Panc1 (cell line): ENCODE results near the gene CYFIP2. TPM values are rescaled to one million over a fixed set of nuclear protein-coding genes. Genes with fewer than 3 reads are reported as not detected.

ENCODE experiments used
- ATAC-seq: fragments of 200-7000 bp; cut with Tn5 transposase; 2 replicates; pipeline ENCODE4 v1.9.1; 2020; ENCODE audit warnings: mild to moderate bottlenecking, moderate library complexity
- BruUV-seq: library from RNA; stranded (reverse); fragments of 400-500 nt; replicated peaks from 2 replicates; lab custom pipeline; 2021; lab: Mats Ljungman, UMichigan
- CTCF ChIA-PET: fragments of 300-600 bp; sonication (Branson Sonifier 250); formaldehyde crosslinking; loops from one replicate; lab custom pipeline; 2022; ENCODE audit warnings: antibody characterized with exemption; lab: Charles Lee
- POLR2A ChIA-PET: fragments of 300-600 bp; sonication (Branson Sonifier 250); formaldehyde crosslinking; loops from one replicate; lab custom pipeline; 2022; ENCODE audit warnings: antibody characterized with exemption; lab: Charles Lee
- DNase-seq: peaks from one replicate; pipeline ENCODE4 v3.0.0-alpha.2; 2010; ENCODE audit warnings: low read depth, low spot score
- H3K27ac ChIP-seq: 2 replicates; pipeline ENCODE4 v1.5.1; 2011; ENCODE audit warnings: mild to moderate bottlenecking, low read length, inconsistent platforms
- H3K27me3 ChIP-seq: fragments of 200-500 bp; sonication (Bioruptor generic); 2 replicates; pipeline ENCODE4 v1.6.0; 2014; ENCODE audit warnings: low read length, inconsistent platforms; ENCODE audit not compliant: control insufficient read depth, insufficient read depth
- H3K36me3 ChIP-seq: fragments of 200-500 bp; sonication (Bioruptor generic); 2 replicates; pipeline ENCODE4 v1.5.1; 2014; ENCODE audit warnings: inconsistent platforms, mild to moderate bottlenecking, low read length, moderate library complexity; ENCODE audit not compliant: control insufficient read depth, insufficient read depth
- H3K4me1 ChIP-seq: 2 replicates; pipeline ENCODE4 v1.5.1; 2011; ENCODE audit warnings: inconsistent platforms, mild to moderate bottlenecking, low read length, moderate library complexity; ENCODE audit not compliant: control insufficient read depth, insufficient read depth
- H3K4me3 ChIP-seq, 2 experiments: 2 replicates each; pipeline ENCODE4 v1.5.1; 2011 to 2012; ENCODE audit warnings: low read depth in 2 of 2, low read length in 2 of 2, mild to moderate bottlenecking in 2 of 2, inconsistent platforms in 1 of 2, moderate library complexity in 1 of 2
- H3K9me3 ChIP-seq: fragments of 200-500 bp; sonication (Bioruptor generic); 2 replicates; pipeline ENCODE4 v1.5.1; 2014; ENCODE audit warnings: low read depth, mild to moderate bottlenecking, inconsistent platforms, low read length, moderate library complexity; ENCODE audit not compliant: control insufficient read depth, insufficient read depth
- POLR2AphosphoS5 ChIP-seq: IDR thresholded peaks from 2 replicates; pipeline ENCODE4 v1.6.1; 2012; ENCODE audit warnings: mild to moderate bottlenecking, low read depth, low read length, moderate library complexity
- SIN3A ChIP-seq: IDR thresholded peaks from 2 replicates; pipeline ENCODE4 v1.6.1; 2012; ENCODE audit warnings: low read depth, mild to moderate bottlenecking, low read length, moderate library complexity, borderline replicate concordance; ENCODE audit not compliant: insufficient read depth
- TCF7L2 ChIP-seq: IDR thresholded peaks from 2 replicates; pipeline ENCODE4 v1.6.1; 2011; ENCODE audit warnings: mild to moderate bottlenecking, low read depth, low read length, inconsistent platforms
- in situ Hi-C: cut with HindIII; loops from 2 replicates; pipeline ENCODE4 v1.10.0; 2016; ENCODE audit warnings: low sequenced_read_pairs, low pct_unique_long_range_greater_than_20kb
- intact Hi-C: fragments of 100-400 bp; cut with micrococcal nuclease; formaldehyde crosslinking; loops from one replicate; pipeline ENCODE4 v1.10.0; 2022; ENCODE audit not compliant: unreplicated experiment
- total RNA-seq: library from RNA; stranded (reverse); gene quantifications from one replicate; pipeline ENCODE4 v1.2.1, GENCODE V29; 2021; ENCODE audit not compliant: unreplicated experiment
- TF ChIP-seq, protein P1 (sequence below): fragments of 450-650 bp; IDR thresholded peaks from 2 replicates; pipeline ENCODE4 v1.5.1; 2017; ENCODE audit warnings: mild to moderate bottlenecking
- TF ChIP-seq, protein P2 (sequence below), 2 experiments: IDR thresholded peaks; 2 replicates each; pipeline ENCODE4 v1.6.1; 2011 to 2012; ENCODE audit warnings: low read depth in 2 of 2, control low read depth in 1 of 2, low read length in 1 of 2, mild to moderate bottlenecking in 1 of 2, moderate library complexity in 1 of 2; ENCODE audit not compliant: insufficient read depth in 1 of 2

CYFIP2 gene
- total RNA-seq, 1 experiment from 2014 or later, result 0.80 TPM

DNA sequence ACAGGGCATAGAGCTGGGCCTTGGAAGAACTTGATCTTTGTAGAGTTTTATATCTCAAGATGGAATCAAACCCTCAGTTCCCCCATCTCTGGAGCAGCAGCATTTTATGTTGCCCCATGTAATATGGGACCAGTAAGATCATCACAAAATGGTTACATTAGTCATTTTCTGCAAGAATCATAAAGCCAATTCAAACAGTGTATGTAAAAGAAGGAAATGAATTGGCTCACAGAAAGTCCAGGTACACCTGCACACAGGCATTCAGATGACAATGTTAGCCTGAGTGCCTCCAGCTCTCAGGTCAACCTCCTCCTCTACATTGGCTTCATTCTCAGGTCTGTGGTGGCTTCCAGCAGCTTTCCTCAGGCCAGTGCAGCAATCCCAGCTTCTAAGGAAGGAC is 35.1 kb downstream of the CYFIP2 start:
- BruUV-seq, result no TSS peak
- TF ChIP-seq POLR2AphosphoS5, result no peak
- no peak for TF ChIP-seq SIN3A
- TF ChIP-seq TCF7L2, result no peak
- TF ChIP-seq, protein P1, sequence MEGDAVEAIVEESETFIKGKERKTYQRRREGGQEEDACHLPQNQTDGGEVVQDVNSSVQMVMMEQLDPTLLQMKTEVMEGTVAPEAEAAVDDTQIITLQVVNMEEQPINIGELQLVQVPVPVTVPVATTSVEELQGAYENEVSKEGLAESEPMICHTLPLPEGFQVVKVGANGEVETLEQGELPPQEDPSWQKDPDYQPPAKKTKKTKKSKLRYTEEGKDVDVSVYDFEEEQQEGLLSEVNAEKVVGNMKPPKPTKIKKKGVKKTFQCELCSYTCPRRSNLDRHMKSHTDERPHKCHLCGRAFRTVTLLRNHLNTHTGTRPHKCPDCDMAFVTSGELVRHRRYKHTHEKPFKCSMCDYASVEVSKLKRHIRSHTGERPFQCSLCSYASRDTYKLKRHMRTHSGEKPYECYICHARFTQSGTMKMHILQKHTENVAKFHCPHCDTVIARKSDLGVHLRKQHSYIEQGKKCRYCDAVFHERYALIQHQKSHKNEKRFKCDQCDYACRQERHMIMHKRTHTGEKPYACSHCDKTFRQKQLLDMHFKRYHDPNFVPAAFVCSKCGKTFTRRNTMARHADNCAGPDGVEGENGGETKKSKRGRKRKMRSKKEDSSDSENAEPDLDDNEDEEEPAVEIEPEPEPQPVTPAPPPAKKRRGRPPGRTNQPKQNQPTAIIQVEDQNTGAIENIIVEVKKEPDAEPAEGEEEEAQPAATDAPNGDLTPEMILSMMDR, result no peak
- TF ChIP-seq, protein P2, sequence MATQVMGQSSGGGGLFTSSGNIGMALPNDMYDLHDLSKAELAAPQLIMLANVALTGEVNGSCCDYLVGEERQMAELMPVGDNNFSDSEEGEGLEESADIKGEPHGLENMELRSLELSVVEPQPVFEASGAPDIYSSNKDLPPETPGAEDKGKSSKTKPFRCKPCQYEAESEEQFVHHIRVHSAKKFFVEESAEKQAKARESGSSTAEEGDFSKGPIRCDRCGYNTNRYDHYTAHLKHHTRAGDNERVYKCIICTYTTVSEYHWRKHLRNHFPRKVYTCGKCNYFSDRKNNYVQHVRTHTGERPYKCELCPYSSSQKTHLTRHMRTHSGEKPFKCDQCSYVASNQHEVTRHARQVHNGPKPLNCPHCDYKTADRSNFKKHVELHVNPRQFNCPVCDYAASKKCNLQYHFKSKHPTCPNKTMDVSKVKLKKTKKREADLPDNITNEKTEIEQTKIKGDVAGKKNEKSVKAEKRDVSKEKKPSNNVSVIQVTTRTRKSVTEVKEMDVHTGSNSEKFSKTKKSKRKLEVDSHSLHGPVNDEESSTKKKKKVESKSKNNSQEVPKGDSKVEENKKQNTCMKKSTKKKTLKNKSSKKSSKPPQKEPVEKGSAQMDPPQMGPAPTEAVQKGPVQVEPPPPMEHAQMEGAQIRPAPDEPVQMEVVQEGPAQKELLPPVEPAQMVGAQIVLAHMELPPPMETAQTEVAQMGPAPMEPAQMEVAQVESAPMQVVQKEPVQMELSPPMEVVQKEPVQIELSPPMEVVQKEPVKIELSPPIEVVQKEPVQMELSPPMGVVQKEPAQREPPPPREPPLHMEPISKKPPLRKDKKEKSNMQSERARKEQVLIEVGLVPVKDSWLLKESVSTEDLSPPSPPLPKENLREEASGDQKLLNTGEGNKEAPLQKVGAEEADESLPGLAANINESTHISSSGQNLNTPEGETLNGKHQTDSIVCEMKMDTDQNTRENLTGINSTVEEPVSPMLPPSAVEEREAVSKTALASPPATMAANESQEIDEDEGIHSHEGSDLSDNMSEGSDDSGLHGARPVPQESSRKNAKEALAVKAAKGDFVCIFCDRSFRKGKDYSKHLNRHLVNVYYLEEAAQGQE (IDR thresholded peaks at IDR 0.05; ENCODE audit: insufficient read depth in 1 of 2, low read depth in 2 of 2, low read length in 1 of 2), result no peak
- Histone ChIP-seq H3K4me1 (no peaks in the 10 kb centered on the region), H3K27me3 (no peaks in the 10 kb centered on the region), H3K36me3 (no peaks in the 10 kb centered on the region), H3K4me3 (no peak overlapping the region), H3K9me3 (no peaks in the 10 kb centered on the region), H3K27ac (no peak overlapping the region)
- intact Hi-C loops, result no loop called here
- in situ Hi-C loops, result no loop called here
- ChIA-PET POLR2A (no interaction called here), CTCF (no interaction called here)
- DNase-seq (no peak), ATAC-seq (no peak)

- Histone ChIP-seq H3K27me3 (no peaks in the 10 kb centered on the region), H3K9me3 (no peaks in the 10 kb centered on the region), H3K27ac (no peak overlapping the region), H3K4me3 (no peak overlapping the region), H3K4me1 (no peaks in the 10 kb centered on the region), H3K36me3 (no peaks in the 10 kb centered on the region)
- CTCF ChIA-PET, result no interaction called here
- no TSS peak for BruUV-seq
- no peak for DNase-seq
- no peak for TF ChIP-seq POLR2AphosphoS5
- TF ChIP-seq, protein P1, result no peak
- TF ChIP-seq SIN3A, result no peak
- no peak for TF ChIP-seq TCF7L2
- TF ChIP-seq, protein P2 (IDR thresholded peaks at IDR 0.05; ENCODE audit: insufficient read depth in 1 of 2, low read depth in 2 of 2, low read length in 1 of 2), result no peak
- ATAC-seq, result no peak
- intact Hi-C loops, result no loop called here
- in situ Hi-C loops, result no loop called here
- POLR2A ChIA-PET, result no interaction called here
Observed at GRCh38 chr5:157303023-157303422, 37.1 kb downstream of the CYFIP2 start.
